AG04449 (cell line): ENCODE data around the gene ITPR1.
"Not testable (repeated sequence)": the region's sequence is repeated elsewhere in the genome, so short reads cannot be mapped to it uniquely, and the experiment has no call there.

ENCODE experiments used
- CTCF ChIA-PET: fragments of 350-600 bp; formaldehyde crosslinking; extraction: SDS; loops from one replicate; lab custom pipeline; 2021; ENCODE audit warnings: antibody characterized with exemption; lab: Yijun Ruan, JAX
- POLR2A ChIA-PET: fragments of 400-600, 350-600 bp; formaldehyde crosslinking; extraction: SDS; loops from one replicate; lab custom pipeline; 2020; ENCODE audit warnings: antibody characterized with exemption, inconsistent platforms; lab: Yijun Ruan, JAX
- DNase-seq: peaks from one replicate; pipeline ENCODE4 v3.0.0-alpha.2; 2010; ENCODE audit warnings: low read depth, low spot score
- H3K4me3 ChIP-seq: 2 replicates; pipeline ENCODE4 v1.5.1; 2011; ENCODE audit warnings: low read depth, mild to moderate bottlenecking, control low read depth, low read length
- CTCF ChIP-seq: IDR thresholded peaks from one replicate; pipeline ENCODE4 v1.5.1; 2011; ENCODE audit warnings: mild to moderate bottlenecking, moderate library complexity, low read length, control low read depth, inconsistent platforms; ENCODE audit not compliant: insufficient read depth; ENCODE audit errors: missing control alignments

Gene ITPR1

GRCh38 chr3:4597208-4597985, 104.2 kb downstream of the ITPR1 start:
- DNase-seq = no peak
- H3K4me3 ChIP-seq = no peak overlapping the region
- POLR2A ChIA-PET = no interaction called here
- TF ChIP-seq CTCF = no peak
- CTCF ChIA-PET = interaction anchor here (3.0 kb wide), 1 partner anchor 37 kb away, joined by 8 read pairs; no protein-coding TSS in a partner anchor

GRCh38 chr3:4598232-4598631, 105.1 kb downstream of the ITPR1 start:
- CTCF ChIA-PET = interaction anchor here (3.0 kb wide), 1 partner anchor 36 kb away, joined by 8 read pairs; no protein-coding TSS in a partner anchor
- H3K4me3 ChIP-seq, POLR2A ChIA-PET, DNase-seq: not testable (repeated sequence)

GRCh38 chr3:4599612-4600011, 106.5 kb downstream of the ITPR1 start:
- no peak for TF ChIP-seq CTCF
- POLR2A ChIA-PET = no interaction called here
- H3K4me3 ChIP-seq = no peak overlapping the region
- no peak for DNase-seq
- CTCF ChIA-PET = interaction anchor here (1.2 kb wide), 1 partner anchor 249 kb away, joined by 3 read pairs; no protein-coding TSS in a partner anchor

GRCh38 chr3:4600493-4600892, 107.3 kb downstream of the ITPR1 start:
- POLR2A ChIA-PET = no interaction called here
- CTCF ChIA-PET = interaction anchor here (1.2 kb wide), 1 partner anchor 249 kb away, joined by 3 read pairs; no protein-coding TSS in a partner anchor
- no peak for DNase-seq
- no peak for TF ChIP-seq CTCF
- no peak overlapping the region for H3K4me3 ChIP-seq

- CTCF ChIA-PET = interaction anchor here (0.6 kb wide), 1 partner anchor 72 kb away, joined by 3 read pairs; no protein-coding TSS in a partner anchor
- POLR2A ChIA-PET = no interaction called here
- TF ChIP-seq CTCF = no peak
These were observed 108.7 kb downstream of the ITPR1 start for GRCh38 chr3:4601892-4602291.

GRCh38 chr3:4604693-4605092, 111.5 kb downstream of the ITPR1 start:
- H3K4me3 ChIP-seq = no peak overlapping the region
- TF ChIP-seq CTCF = no peak
- CTCF ChIA-PET = interaction anchor here (1.2 kb wide), 1 partner anchor 29 kb away, joined by 4 read pairs; no protein-coding TSS in a partner anchor
- POLR2A ChIA-PET = no interaction called here
- DNase-seq = no peak

More at GRCh38 chr3:4601892-4602291, 108.7 kb downstream of the ITPR1 start:
- no peak overlapping the region for H3K4me3 ChIP-seq
- DNase-seq = no peak
